Ammon's horn (tissue), 1 donor: Measurements from ENCODE around the gene CYREN.
A peak's percentile ranks its signal among the peaks of the same experiment; 100 is the strongest.
"Not testable (repeated sequence)": the region's sequence is repeated elsewhere in the genome, so short reads cannot be mapped to it uniquely, and the experiment has no call there.

Experiments used
- DNase-seq: peaks from one replicate; pipeline ENCODE4 v3.0.0-alpha.2; 2016; ENCODE audit warnings: low spot score

Gene CYREN, protein sequence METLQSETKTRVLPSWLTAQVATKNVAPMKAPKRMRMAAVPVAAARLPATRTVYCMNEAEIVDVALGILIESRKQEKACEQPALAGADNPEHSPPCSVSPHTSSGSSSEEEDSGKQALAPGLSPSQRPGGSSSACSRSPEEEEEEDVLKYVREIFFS

DNA sequence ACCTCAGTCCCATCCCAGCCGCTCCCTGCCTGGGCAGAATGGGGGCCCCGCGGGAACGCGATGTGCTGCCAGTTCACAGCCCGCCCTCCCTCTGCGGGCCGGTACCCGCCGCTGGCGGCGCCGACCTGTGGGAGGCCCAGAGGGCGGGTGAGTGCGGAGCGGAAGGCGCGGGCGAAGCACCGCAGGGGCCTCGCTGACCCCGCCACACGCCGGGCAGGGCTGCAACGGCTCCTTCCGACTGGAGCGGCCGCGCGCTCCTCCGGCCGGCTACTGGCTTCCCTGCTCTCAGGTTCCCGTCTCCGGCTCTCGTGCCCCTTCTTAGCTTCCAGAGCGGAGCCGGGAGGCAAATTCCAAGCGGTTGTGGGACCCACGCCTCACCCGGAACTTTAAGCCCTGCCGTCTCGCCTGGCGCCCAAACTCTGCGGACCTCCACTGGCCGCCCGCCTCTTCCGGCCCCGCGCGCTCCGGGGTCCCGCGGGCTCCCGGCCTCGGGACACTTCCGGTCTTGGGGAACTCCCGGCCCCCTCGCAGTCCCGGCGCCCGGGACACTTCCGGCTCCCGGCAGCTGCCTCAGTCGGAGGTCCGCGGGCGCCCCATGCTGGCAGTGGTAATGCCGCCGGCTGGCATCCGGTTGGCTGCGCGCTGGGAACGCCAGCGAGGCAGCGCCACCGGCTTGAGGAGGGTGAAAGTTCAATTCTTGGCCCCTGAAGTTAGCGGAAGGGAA is at the start of gene CYREN:
Gene CYREN (minus strand): TSS at position 434 of the 724 bp plus-strand sequence. CDS start 1,785 bp downstream, outside the sequence.
- DNase-seq: peak; percentile 90

DNA sequence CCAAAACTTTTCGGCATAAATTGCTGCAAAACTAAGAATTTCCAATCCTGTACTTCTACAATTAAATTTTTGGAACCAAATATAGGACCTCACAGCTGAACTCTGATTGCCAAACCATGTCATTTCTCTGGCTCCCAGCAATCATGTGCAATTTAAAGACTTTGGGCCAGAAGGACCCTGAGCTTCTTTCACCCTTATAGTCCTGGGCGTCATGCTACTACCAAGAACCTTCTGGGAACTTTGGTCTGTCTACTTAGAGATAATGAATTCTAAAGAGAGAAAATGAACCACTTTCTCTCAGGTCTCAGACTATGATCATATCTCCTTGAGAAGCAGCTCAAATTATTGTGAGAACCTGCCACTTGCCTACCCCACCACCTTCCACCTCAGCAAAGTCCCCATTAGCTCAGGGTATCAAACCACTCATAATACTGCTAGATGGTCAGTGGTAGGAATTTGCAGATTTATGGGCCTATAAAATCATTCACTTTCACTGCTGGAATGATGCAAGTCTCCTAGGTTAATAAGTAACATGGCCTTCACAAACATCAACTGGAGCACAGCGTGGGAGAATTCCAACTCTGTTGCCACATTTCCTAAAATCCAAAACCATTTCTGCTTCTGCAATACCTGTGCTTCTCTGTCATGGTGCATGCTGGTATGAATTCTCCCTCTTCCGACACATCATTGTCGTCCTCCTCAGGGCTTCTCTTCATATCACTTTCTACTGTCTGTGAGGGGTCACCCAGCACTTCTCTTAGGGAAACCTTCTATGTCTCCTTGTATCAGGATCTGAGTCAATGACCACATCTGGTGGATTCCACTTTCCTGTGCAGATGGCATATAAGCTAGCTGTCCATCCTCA is 47.4 kb upstream of the CYREN start:
- no peak for DNase-seq

DNA sequence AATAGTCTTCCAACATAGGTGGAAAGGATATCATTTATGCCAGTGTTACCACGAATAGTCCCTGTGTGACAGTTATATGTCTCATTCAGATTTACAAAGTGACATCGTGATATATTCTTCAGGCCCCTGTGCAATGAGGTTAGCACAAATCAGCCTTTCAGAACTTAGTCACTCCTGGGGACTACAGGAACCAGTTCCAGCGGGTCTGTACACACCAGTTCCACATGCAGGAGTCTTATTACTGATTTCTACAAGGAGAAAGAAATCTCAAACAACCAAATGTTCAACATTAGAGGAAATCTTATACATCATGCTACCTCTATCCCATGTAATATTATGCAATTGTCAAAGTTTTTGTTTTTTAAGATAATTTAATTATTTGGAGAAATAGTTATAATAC is 45.2 kb upstream of the CYREN start:
- DNase-seq: no peak

DNA sequence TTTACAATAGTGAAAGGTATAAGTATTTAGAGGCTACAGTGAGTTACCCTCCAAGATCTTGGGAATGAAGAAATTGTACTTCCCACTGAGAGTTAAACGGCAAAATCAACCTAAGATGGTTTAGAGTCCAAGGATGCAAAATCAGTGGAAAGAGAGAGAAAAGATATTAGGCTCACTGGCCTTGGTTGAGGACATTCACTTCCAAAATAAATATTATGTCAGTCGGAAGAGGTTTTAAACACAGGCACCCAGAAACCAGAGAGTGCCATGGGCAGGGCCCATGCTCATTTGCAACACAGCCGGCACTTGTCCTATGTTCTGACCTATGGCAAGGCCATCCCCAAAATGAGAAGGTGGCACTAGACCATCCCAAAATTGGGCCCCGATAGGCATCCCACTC is 44.7 kb upstream of the CYREN start:
- no peak for DNase-seq

DNA sequence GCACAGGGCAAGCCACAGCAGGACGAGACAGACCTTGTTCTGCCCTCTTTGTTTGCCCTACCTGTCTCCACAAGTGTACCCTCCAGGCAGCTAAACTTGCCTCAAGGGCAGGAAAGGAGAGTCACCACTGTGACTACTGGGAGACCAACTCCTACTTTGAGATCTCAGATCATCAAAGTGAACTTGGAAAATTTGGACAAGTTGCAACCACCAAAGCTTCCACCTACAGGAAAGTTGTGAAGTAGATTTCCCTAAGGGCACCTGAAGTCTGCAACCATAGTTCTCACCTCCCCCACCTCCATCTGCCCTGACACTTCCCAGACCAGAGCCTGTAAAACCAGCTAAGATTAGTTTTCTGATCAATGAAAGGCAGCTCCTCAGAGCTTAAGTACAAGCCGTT is 43.3 kb upstream of the CYREN start:
- DNase-seq: no peak

DNA sequence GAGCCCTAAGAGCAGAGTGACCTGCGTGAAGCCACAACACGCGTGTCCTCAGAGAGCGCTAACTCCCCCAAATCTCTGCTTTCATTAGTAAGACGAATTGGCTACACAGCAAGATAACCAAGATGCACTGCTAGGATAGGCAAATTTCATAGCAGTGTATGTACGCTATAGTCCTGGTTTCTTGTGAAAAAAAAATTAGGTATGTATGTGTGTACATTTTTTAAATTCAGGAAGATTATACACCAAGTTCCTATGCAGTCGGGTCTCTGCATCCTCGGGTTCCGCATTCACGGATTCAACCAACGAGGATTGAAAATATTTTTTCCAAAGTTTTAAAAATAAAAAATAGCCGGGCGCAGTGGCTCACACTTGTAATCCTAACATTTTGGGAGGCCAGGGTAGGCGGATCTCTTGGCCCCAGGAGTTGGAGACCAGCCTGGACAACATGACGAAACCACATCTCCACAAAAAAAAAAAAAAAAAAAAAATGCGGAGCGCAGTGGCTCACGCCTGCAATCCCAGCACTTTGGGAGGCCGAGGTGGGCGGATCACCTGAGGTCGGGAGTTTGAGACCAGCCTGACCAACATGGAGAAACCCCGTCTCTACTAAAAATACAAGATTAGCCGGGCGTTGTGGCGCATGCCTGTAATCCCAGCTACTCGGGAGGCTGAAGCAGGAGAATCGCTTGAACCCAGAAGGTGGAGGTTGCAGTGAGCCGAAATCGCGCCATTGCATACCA is 41.6 kb upstream of the CYREN start:
- not testable (repeated sequence) for DNase-seq

DNA sequence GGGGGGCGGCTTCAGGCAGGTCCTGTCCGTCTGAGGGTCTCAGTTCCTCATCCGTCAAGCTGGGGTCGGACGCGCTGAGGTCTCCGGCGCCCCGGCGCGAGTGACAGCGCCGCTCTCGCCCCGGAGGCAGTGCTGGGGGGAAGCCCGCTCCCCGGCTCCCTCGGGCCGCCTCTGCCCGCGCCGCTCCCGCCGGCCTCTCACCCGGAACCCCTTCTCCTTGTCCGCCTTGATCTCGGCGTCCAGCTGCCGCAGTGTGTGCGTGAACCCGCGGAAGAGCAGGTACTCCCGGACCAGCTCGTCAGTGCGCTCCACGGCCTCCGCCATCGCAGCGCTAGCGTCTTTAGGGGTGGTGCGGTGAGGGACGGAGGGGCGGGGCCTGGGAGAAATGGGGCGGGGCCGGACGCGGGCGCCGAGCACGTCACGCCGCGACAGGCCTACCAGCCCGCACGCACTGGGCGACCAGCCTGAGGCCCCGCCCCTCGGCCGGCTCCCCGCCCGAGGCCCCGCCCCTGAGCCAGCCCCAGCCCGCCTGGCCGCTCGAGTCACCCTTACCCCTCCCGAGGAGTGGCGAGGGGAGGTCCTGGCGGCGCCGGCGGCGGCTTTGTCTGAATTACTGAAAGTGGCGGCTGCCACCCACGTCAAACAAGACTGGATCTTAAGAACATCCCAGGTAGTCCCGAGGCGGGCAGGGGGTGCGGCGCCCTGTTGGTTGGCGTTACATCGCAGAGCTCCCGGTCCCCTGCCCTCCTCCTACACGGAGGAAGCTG is 40.9 kb upstream of the CYREN start, which contains the start of gene WDR91:
Gene WDR91 (minus strand): TSS at position 348 of the 767 bp plus-strand sequence. CDS start 24 bp downstream, at position 324.
- peak; percentile 98 for DNase-seq

DNA sequence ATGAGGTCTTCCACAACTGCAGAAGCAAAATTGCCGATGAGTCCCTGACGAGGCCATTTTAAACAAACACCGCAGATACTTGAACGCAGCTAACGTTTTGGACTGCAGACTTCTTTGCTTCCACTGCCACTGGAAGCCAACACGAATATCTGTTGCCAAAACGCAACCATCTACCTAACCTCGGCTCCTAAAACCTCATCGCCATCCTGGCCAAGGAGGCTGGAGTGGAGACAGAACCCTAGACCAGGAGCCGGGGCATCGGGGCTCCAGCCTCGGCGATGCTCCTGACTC is 40.3 kb upstream of the CYREN start:
- no peak for DNase-seq

DNA sequence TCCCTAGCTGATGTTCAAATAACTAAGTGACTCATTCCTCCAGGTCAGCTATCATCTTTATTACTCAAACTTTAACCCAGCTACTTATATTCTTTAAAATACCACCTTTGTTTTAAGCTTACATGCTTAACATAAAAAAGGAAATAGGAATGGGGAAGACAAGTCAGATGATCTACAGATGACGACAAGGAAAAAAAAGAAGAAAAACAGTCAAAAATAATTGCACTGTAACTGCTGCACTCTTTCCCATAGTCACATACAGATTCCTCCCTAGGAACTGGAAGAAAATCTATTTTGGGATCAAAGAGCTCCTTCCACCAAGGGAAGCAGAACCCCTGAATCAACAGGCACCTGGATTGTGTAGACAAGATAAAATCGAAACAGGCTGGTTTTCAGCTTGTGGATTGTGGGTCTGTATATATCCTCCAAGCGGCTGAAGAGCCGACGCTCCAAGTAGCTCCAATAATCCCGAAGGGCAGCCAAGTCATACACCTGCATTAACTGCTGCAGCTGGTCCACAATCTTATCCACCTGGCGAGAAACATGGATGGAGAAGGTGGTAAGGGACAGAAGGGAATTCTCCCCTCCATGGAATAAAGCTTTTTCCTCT is 38.8 kb upstream of the CYREN start:
- no peak for DNase-seq

DNA sequence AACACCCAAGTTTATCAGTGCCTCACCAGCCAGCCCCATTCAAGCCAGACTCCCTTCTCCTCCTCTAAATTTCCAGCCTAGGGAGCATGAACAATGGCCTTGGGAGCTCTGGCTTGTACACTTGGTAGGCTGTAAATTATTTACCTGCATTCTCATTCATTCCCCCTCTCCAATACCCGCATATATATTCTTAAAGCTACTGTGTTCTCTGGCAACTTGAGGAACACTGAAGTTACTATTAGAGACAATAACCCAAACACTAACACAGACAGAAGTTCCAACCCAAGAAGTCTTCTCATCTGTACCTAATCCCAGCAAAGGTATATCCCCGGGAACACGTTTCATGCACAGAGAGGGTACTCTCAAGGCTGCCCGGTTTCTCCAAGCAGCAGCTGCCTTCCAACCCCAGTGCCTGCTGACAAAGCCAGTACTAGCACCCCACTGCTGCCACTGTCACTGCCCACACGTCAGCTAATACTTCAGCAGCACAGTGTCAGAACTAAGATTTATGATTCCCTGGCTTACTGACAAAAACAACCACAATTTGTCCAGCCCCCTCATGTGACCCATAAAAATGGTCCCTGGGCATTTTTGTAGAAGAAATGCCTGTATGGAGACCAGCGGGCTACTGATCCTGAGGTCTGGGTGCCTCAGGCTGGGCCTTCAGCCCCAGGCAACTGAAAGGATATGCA is 37.7 kb upstream of the CYREN start:
- DNase-seq: no peak

DNA sequence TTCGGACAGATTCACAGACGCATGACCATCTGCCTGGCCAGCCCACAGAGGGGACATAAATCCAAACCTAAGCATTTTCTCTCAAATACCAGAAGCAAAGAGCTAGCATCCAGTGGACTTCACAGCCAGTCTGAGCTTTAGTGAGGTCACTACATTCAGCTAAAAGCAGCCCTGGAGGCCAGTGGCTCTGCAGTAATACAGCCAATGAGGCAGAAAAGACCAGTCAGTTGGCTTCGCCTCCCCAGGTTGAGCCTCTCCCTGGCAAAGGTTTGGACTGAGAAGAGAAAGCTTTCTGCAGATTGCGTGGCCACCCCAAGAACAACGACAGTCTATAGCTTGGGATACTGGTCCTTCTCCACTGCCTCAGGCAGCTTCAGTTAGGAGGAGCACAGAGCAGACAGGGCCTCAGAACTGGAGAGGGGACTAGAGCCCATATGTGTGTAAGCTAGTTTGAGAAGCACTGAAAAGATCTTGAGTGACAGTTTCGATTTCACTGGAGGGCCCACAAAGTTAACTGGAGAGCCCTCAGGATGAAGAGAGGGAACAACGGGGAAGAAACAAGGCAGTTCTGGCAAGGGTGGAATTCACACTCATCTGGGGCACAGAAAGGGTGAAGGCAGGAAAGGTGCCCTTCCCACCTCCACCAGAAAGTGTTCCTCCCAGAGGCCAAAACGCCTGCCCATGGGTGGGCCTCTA is 37.0 kb upstream of the CYREN start:
- no peak for DNase-seq

DNA sequence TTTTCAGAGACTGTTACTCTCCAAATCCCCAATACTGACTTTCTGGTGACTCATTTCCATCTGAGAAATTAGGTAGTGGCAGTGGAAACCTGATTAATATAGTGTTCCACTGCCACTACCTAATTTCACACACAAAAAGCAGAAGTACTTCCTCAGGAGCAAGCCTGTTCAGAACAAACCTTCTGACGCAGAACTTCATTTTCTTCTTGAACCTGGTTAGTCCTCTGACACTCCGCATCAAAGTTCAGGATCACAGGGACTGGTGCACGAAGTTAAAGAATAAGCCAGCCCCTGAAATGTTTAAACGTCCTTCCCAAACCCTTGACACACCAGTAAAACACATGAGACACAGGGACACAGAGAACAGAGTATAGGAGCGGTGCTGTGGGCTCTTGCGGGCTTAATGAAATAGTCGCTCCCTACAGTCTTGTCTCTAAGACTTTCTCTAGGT is 36.5 kb upstream of the CYREN start:
- DNase-seq: no peak

DNA sequence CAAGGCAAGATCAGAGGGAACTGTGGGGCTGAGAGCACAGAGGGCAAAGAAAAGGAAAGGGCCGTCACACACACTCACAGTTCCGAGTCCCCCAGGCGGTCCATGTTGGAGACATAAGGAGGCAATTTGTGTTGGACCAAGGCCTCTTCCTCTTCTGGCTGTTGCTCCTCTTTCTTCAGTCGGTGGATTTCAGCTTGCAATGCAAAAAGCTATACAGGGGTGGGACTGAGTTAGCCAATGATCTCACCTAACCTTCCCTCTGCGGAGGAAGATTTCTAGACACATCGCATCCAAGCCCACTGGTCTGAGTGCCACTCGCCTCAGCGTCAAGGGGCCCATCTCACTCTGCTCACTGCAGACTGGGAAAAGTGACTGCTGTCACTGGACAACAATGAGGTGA is 35.3 kb upstream of the CYREN start:
- DNase-seq: peak; percentile 37

DNA sequence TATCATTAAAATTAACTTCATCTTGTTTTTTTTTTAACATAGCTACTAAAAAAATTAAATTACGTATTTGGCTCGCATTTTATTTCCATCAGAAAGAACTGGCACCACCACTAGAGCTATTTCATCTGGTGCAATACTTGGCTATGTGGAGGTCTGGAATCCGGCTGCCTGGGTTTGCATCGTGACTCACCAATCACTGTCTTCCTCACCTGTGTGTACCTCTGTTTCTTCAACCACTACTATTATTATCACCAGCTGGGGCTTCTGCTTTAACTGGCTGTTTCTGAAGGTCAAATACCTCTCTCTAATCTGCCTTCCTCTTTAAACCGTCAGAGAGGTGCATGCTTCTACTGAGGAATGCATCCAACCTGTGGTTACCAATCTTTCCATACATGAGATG is 34.4 kb upstream of the CYREN start:
- no peak for DNase-seq

DNA sequence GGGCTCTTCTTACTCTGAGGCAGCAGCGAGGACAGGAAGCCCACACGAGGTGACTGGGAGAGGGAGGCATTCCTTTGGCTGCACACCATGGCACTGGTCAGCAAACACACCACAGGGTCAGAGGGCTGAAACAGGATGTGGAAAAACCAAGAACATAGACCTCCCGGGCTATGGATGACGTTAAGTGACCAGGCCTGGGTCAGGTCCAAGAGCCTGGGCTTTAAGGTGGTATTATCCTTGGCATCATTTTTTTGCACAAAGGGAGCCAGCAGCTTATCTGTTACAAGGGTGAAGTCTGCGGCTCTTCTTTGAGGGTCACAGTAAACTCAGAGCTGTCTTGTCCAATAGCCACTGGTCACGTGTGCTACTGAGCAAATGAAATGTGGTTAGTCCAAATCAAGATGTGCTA is 33.8 kb upstream of the CYREN start:
- DNase-seq: no peak

DNA sequence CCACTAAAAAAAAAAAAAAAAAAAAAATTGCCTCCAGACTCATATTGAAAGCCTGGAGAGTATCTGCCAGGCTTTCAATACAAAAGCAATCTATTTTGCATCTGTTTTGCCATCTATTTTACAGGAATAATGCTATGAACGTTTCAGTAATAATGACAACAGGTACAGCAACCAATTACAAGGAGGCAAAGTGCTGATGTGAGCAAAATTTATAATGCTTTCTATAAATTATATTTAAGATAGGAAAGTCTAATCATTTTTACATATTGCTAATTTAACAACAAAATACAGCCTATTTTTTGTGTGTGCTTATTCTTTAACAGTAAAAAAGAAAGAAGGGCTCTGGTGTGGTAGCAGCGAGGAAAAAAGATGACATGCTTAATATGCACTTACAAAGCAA is 30.8 kb upstream of the CYREN start:
- no peak for DNase-seq

DNA sequence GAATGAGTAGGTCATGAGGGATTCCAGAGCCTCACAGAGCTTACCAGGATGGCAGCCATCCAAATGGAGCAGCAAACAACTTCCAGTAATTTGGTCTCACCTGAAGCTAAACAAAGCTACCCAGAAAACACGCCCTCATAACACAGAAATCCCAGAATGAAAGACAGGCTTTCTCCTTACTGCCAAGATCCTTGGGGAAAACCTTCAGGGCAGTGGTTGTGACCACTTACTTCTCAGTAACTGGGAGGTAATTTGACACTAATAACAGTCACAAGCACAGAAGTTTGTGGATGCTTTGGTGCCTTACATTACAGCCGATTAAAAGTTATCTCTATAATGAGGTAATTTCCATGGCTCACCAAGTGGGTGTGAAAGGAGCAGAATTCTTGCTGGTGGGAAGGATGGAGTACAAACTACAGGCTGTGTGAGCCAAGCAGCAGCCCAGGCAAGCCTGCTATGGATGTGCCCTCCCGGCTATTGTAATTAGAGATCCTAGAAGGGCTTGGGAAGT is 30.4 kb upstream of the CYREN start:
- no peak for DNase-seq

DNA sequence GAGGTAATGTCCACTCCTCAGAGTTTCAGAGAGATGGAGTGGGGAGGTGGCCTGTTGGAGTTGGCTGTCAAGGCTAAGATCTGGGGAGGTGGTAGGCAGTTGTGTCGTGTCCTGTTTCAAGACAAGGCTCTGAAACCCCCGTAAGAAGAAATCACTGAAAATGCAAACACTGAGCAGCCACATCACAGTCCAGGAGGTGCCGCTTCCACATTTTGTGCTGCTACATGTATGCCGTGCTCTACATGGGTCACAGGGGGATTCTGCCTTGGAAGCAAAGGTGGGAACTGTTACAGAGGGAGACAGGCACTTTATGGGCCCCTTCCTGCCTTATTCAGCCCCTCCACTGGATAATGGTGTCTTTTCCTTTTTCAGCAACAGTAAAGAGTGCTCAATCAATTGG is 28.9 kb upstream of the CYREN start:
- DNase-seq: no peak

DNA sequence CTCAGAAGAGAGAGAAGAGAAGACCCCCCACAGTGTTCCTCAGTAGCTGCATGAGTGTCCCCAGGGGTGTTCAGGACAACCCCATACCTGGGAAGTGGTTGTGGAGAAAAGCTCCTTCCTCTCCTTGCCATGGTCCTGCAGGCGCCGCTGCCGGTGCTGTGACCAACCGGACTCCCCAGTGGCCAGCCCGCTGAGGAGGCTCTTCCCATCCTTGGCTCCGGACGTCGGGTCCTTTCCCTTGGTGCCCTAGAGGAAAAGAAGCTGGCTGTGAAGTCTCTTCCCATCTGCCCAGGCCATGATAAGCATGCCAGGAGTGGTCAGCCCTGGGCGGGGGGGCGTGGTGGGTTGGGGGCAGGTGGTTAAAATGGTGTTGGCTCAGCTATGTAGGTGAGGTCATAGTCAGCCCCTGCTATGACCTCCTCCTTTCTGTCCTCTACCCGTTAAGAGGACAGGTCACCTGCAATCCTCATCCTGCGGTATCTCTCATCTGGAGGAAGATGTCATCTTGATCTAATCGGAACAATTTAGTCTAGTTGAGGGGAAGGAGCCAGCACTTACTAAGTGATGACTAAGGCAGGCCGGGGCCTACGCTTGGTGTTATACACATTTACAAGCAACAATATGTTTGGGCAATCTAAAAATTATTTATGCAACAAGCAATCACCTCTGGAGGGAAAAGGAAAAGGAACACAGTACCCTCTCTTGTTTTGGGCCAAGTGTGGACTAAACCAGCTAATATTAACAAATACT is 27.6 kb upstream of the CYREN start:
- no peak for DNase-seq
